ENCODE results near the gene CELF2. TPM values are rescaled to one million over a fixed set of nuclear protein-coding genes. Genes with fewer than 3 reads are reported as not detected.

CELF2 gene
- polyA plus RNA-seq, 1 donor from 2014 or later = 55.5 TPM

GRCh38 chr10:11023009-11023953 is 5.6 kb downstream of the CELF2 start:
- H3K36me3 ChIP-seq (ENCODE audit: insufficient read depth, low read length) = no peaks in the 10 kb centered on the region
- H3K27me3 ChIP-seq (ENCODE audit: insufficient read depth, low read depth, low read length) = no peaks in the 10 kb centered on the region
- no peak overlapping the region for H3K4me2 ChIP-seq (ENCODE audit: low read length)
- no peaks in the 10 kb centered on the region for H3K9me2 ChIP-seq (ENCODE audit: insufficient read depth, low read length)
- no peaks in the 10 kb centered on the region for H3F3A ChIP-seq (ENCODE audit: insufficient read depth, low read length, poor library complexity, severe bottlenecking)
- no peak overlapping the region for H3K9ac ChIP-seq (ENCODE audit: low read length)
- peaks cover 70% of the 10 kb centered on the region for H3K79me2 ChIP-seq (replicated peaks; ENCODE audit: insufficient read depth, low read length)
- no peak overlapping the region for H3K4me3 ChIP-seq (ENCODE audit: low read length)
- no peak overlapping the region for H2AFZ ChIP-seq (ENCODE audit: low read depth, low read length)
- no peaks in the 10 kb centered on the region for H4K20me1 ChIP-seq (ENCODE audit: insufficient read depth)
- no peaks in the 10 kb centered on the region for H3K9me3 ChIP-seq (ENCODE audit: low read length)
- H3K27ac ChIP-seq (ENCODE audit: low read length) = no peak overlapping the region
- TF ChIP-seq REST (IDR thresholded peaks at IDR 0.05; ENCODE audit: borderline replicate concordance) (no peak), POLR2AphosphoS5 (IDR thresholded peaks at IDR 0.05) (no peak), RAD21 (conservative IDR thresholded peaks at IDR 0.05) (no peak), EP300 (conservative IDR thresholded peaks at IDR 0.05; ENCODE audit: poor library complexity, severe bottlenecking) (no peak), CTCF (IDR thresholded peaks at IDR 0.05; ENCODE audit: poor library complexity, severe bottlenecking) (no peak), SMC3 (conservative IDR thresholded peaks at IDR 0.05; ENCODE audit: poor library complexity) (no peak), TAF1 (IDR thresholded peaks at IDR 0.05; ENCODE audit: low read depth) (no peak), EZH2 (IDR thresholded peaks at IDR 0.05; ENCODE audit: borderline replicate concordance, insufficient read depth, low read length, poor library complexity, severe bottlenecking) (no peak), MXI1 (conservative IDR thresholded peaks at IDR 0.05; ENCODE audit: poor library complexity, severe bottlenecking) (no peak)

GRCh38 chr10:11024596-11024995 is 6.9 kb downstream of the CELF2 start:
- no peak overlapping the region for H3K27ac ChIP-seq (ENCODE audit: low read length)
- no peak overlapping the region for H3K4me3 ChIP-seq (ENCODE audit: low read length)
- H3K79me2 ChIP-seq (replicated peaks; ENCODE audit: insufficient read depth, low read length) = peaks cover 64% of the 10 kb centered on the region

More at GRCh38 chr10:11024596-11024995, 6.9 kb downstream of the CELF2 start:
- no peaks in the 10 kb centered on the region for H3K36me3 ChIP-seq (ENCODE audit: insufficient read depth, low read length)
- H3K4me2 ChIP-seq (ENCODE audit: low read length) = no peak overlapping the region
- H3K9me2 ChIP-seq (ENCODE audit: insufficient read depth, low read length) = no peaks in the 10 kb centered on the region
- no peak overlapping the region for H2AFZ ChIP-seq (ENCODE audit: low read depth, low read length)
- no peaks in the 10 kb centered on the region for H3K9me3 ChIP-seq (ENCODE audit: low read length)
- no peak for TF ChIP-seq RAD21 (conservative IDR thresholded peaks at IDR 0.05)
- TF ChIP-seq EP300 (conservative IDR thresholded peaks at IDR 0.05; ENCODE audit: poor library complexity, severe bottlenecking) = no peak
- TF ChIP-seq TAF1 (IDR thresholded peaks at IDR 0.05; ENCODE audit: low read depth) = no peak
- TF ChIP-seq SMC3 (conservative IDR thresholded peaks at IDR 0.05; ENCODE audit: poor library complexity) = no peak
- TF ChIP-seq MXI1 (conservative IDR thresholded peaks at IDR 0.05; ENCODE audit: poor library complexity, severe bottlenecking) = no peak
- TF ChIP-seq EZH2 (IDR thresholded peaks at IDR 0.05; ENCODE audit: borderline replicate concordance, insufficient read depth, low read length, poor library complexity, severe bottlenecking) = no peak
- no peak for TF ChIP-seq REST (IDR thresholded peaks at IDR 0.05; ENCODE audit: borderline replicate concordance)
- no peak for TF ChIP-seq POLR2AphosphoS5 (IDR thresholded peaks at IDR 0.05)
- TF ChIP-seq CTCF (IDR thresholded peaks at IDR 0.05; ENCODE audit: poor library complexity, severe bottlenecking) = no peak
- no peaks in the 10 kb centered on the region for H4K20me1 ChIP-seq (ENCODE audit: insufficient read depth)
- no peaks in the 10 kb centered on the region for H3F3A ChIP-seq (ENCODE audit: insufficient read depth, low read length, poor library complexity, severe bottlenecking)
- H3K9ac ChIP-seq (ENCODE audit: low read length) = no peak overlapping the region
- H3K27me3 ChIP-seq (ENCODE audit: insufficient read depth, low read depth, low read length) = no peaks in the 10 kb centered on the region
